Smooth muscle cell (in vitro differentiated cells): ENCODE results near the gene NDUFS6. TPM values are rescaled to one million over a fixed set of nuclear protein-coding genes. Genes with fewer than 3 reads are reported as not detected.

ENCODE experiments used
- DNase-seq: peaks from one replicate; lab custom pipeline; 2025; ENCODE audit not compliant: unreplicated experiment; lab: John Stamatoyannopoulos, UW
- H2AFZ ChIP-seq: fragments of 200-600 bp; sonication (generic); 2 replicates; pipeline ENCODE4 v1.6.0; 2016; ENCODE audit warnings: antibody characterized with exemption, low read depth, mild to moderate bottlenecking
- H3F3A ChIP-seq: fragments of 200-600 bp; sonication (generic); 2 replicates; pipeline ENCODE4 v1.6.0; 2017; ENCODE audit warnings: antibody characterized with exemption, low read depth
- H3K27ac ChIP-seq: fragments of 200-600 bp; sonication (generic); 2 replicates; pipeline ENCODE4 v1.5.1; 2016; ENCODE audit warnings: low read depth, mild to moderate bottlenecking
- H3K27me3 ChIP-seq: fragments of 200-600 bp; sonication (generic); 2 replicates; pipeline ENCODE4 v1.6.1; 2016; ENCODE audit warnings: low read depth, mild to moderate bottlenecking
- H3K36me3 ChIP-seq: fragments of 200-600 bp; sonication (generic); 2 replicates; pipeline ENCODE4 v1.5.1; 2016; ENCODE audit warnings: low read depth
- H3K4me1 ChIP-seq: fragments of 200-600 bp; sonication (generic); 2 replicates; pipeline ENCODE4 v1.5.1; 2016; ENCODE audit warnings: low read depth
- H3K4me2 ChIP-seq: fragments of 200-600 bp; sonication (generic); 2 replicates; pipeline ENCODE4 v1.6.0; 2016; ENCODE audit warnings: mild to moderate bottlenecking
- H3K4me3 ChIP-seq: fragments of 200-600 bp; sonication (generic); 2 replicates; pipeline ENCODE4 v1.5.1; 2016; ENCODE audit warnings: mild to moderate bottlenecking
- H3K79me2 ChIP-seq: fragments of 200-600 bp; sonication (generic); 2 replicates; pipeline ENCODE4 v1.6.0; 2016; ENCODE audit warnings: low read depth, mild to moderate bottlenecking
- H3K9ac ChIP-seq: fragments of 200-600 bp; sonication (generic); 2 replicates; pipeline ENCODE4 v1.6.0; 2016; ENCODE audit warnings: low read depth
- H3K9me3 ChIP-seq: fragments of 200-600 bp; sonication (generic); replicated peaks from 2 replicates; pipeline ENCODE4 v1.5.1; 2016; ENCODE audit warnings: low read depth
- H4K20me1 ChIP-seq: fragments of 200-600 bp; sonication (generic); 2 replicates; pipeline ENCODE4 v1.6.0; 2016; ENCODE audit warnings: low read depth
- CTCF ChIP-seq: fragments of 200-600 bp; sonication (generic); IDR thresholded peaks from 2 replicates; pipeline ENCODE4 v1.5.1; 2017; ENCODE audit warnings: borderline replicate concordance, mild to moderate bottlenecking, antibody characterized with exemption; ENCODE audit not compliant: insufficient read depth, poor library complexity, severe bottlenecking
- WGBS: methylation state at CpG from one replicate; pipeline ENCODE4 v1.1.7; 2016; ENCODE audit warnings: low lambda C conversion rate; 5-methylcytosine and 5-hydroxymethylcytosine counted together
- polyA plus RNA-seq: library from polyadenylated mRNA; unstranded; fragments of >200 nt; fragmentation: Nextera tagmentation; extraction: Ambion mirVana; gene quantifications from 2 replicates; pipeline ENCODE4 v1.2.1, GENCODE V29; 2016
- total RNA-seq: library from RNA; depleted of rRNA; stranded (reverse); fragments of >200 nt; gene quantifications from 2 replicates; pipeline ENCODE4 v1.2.3, GENCODE V29; 2014

Gene NDUFS6
- total and polyA plus RNA-seq, 2 experiments from 2014 or later = 50.8 to 146 TPM

DNA sequence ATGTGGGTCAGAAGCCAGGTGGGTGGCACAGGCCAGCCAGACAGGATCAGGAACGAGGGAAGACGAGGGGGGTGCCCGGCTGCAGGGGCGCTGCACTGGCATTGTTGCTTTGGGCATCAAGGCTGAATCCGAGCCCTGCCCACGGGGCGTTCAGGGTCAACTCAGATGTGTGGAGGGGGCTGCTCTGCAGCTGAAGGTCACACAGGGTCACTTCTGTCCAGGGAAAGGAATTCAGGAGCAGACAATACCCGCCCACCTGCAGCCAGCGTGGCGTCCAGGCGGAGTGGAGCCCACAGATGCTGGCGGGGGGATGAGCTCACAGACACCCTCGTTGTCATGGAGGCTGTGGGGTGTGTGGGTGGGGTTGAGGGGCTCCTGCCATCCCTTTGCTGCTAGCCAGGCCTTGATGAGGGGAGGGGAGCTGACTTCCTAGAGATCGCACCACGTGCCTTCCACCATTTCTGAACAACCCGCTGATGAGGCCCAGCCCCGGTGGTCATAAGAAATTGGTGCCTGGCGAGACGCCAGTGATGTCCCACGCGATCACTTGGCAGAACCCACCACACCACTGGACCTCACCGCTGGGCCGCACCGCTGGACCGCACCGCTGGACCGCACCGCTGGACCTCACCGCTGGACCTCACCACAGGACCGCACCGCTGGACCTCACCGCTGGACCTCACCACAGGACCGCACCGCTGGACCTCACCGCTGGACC lies 32.8 kb upstream of the NDUFS6 start:
- Histone ChIP-seq H3K27me3 (no peaks in the 10 kb centered on the region), H3K27ac (no peak overlapping the region), H3K79me2 (no peaks in the 10 kb centered on the region), H3K9ac (no peak overlapping the region), H3K4me2 (no peak overlapping the region), H2AFZ (no peak overlapping the region), H4K20me1 (no peaks in the 10 kb centered on the region), H3K4me3 (no peak overlapping the region), H3K36me3 (no peaks in the 10 kb centered on the region), H3K4me1 (no peaks in the 10 kb centered on the region), H3K9me3 (no peaks in the 10 kb centered on the region), H3F3A (no peaks in the 10 kb centered on the region)
- WGBS = 95% methylated on average over 21 of the region's 35 CpGs
- no peak for DNase-seq
- TF ChIP-seq CTCF = no peak

GRCh38 chr5:1769017-1769640 lies 32.1 kb upstream of the NDUFS6 start:
- Histone ChIP-seq H3K4me2 (no peak overlapping the region), H3K4me1 (no peaks in the 10 kb centered on the region), H3K27ac (no peak overlapping the region), H3K9me3 (no peaks in the 10 kb centered on the region), H3K79me2 (no peaks in the 10 kb centered on the region), H3K4me3 (no peak overlapping the region), H3F3A (no peaks in the 10 kb centered on the region), H3K27me3 (no peaks in the 10 kb centered on the region), H3K9ac (no peak overlapping the region), H4K20me1 (no peaks in the 10 kb centered on the region), H3K36me3 (no peaks in the 10 kb centered on the region), H2AFZ (no peak overlapping the region)
- DNase-seq = no peak
- 95% methylated on average over 37 of the region's 54 CpGs for WGBS
- no peak for TF ChIP-seq CTCF

DNA sequence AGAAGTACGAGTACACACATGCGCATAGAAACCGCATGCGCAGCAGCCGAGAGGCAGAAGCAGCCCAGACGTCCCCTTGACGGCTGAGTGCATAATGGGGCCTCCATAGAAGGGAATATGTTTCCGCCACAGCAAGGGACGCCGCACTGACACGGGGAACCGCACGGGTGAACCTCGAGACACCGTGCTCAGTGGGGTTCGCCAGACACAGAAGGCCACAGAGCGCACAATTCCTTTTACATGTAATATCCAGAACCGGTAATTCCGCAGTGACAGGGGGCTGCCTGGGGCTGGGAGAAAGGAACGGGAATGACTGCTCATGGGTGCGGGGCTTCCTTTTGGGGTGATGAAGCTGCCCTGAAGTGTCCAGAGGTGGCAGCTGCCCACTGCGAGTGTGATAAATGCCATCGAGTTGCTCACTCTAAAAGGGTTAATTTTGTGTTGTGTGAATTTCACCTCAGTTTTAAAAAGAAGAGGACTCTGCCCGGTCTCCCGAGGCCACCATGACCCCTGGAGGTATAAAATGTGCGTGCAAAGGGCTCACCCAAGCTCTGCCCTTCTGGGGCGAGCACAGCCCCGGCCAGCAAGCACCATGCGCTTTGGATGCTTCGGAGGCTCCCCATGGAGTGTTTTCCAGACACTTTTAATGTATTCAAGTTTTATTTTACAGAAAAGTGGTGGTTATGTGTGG lies 31.3 kb upstream of the NDUFS6 start:
- no peaks in the 10 kb centered on the region for H4K20me1 ChIP-seq
- no peak for DNase-seq
- H3K4me1 ChIP-seq = no peaks in the 10 kb centered on the region
- H3K4me2 ChIP-seq = no peak overlapping the region
- no peak overlapping the region for H3K9ac ChIP-seq
- 95% methylated on average over 30 of the region's 30 CpGs for WGBS
- no peaks in the 10 kb centered on the region for H3K27me3 ChIP-seq
- H3F3A ChIP-seq = no peaks in the 10 kb centered on the region
- no peaks in the 10 kb centered on the region for H3K79me2 ChIP-seq
- no peak for TF ChIP-seq CTCF
- H3K9me3 ChIP-seq = no peaks in the 10 kb centered on the region
- no peak overlapping the region for H3K27ac ChIP-seq
- H2AFZ ChIP-seq = no peak overlapping the region
- H3K4me3 ChIP-seq = no peak overlapping the region
- H3K36me3 ChIP-seq = no peaks in the 10 kb centered on the region
